Esophagus squamous epithelium (tissue), 5 donors: ENCODE measurements around the gene ZNF277. TPM values are rescaled to one million over a fixed set of nuclear protein-coding genes. Genes with fewer than 3 reads are reported as not detected.

Experiments used
- DNase-seq: peaks from one replicate; lab custom pipeline; 2025; lab: John Stamatoyannopoulos, UW
- H3K27ac ChIP-seq, 4 donors: fragments of 200-600 bp; sonication (generic); one replicate each; pipeline ENCODE4 v1.5.1; 2016 to 2019; ENCODE audit warnings: mild to moderate bottlenecking in 1 of 4
- H3K27me3 ChIP-seq, 4 donors: fragments of 200-600 bp; sonication (generic); 1 replicate in 3 of 4; 2 replicates in 1 of 4; pipeline versions ENCODE4 v1.5.1 to v1.6.0; 2017 to 2021; ENCODE audit warnings: antibody characterized with exemption in 1 of 4
- H3K36me3 ChIP-seq, 3 donors: fragments of 200-600 bp; sonication (generic); one replicate each; pipeline ENCODE4 v1.5.1; 2016 to 2019
- H3K4me1 ChIP-seq, 3 donors: fragments of 200-600 bp; sonication (generic); one replicate each; pipeline ENCODE4 v1.5.1; 2017 to 2019
- H3K4me3 ChIP-seq, 4 donors: fragments of 200-600 bp; sonication (generic); 1 replicate in 3 of 4; 2 replicates in 1 of 4; pipeline ENCODE4 v1.5.1; 2016 to 2019; ENCODE audit warnings: mild to moderate bottlenecking in 2 of 4, moderate library complexity in 1 of 4
- H3K9me3 ChIP-seq, 3 donors: fragments of 200-600 bp; sonication (generic); one replicate each; pipeline ENCODE4 v1.5.1; 2016 to 2019
- POLR2A ChIP-seq, 4 donors: fragments of 450-650 bp; IDR thresholded peaks; one replicate each; pipeline ENCODE4 v1.6.1; 2017; ENCODE audit warnings: antibody characterized with exemption in 4 of 4, mild to moderate bottlenecking in 4 of 4, moderate library complexity in 3 of 4
- whole genome bisulfite sequencing, 2 donors: methylation state at CpG; one replicate each; pipeline ENCODE4 v1.1.5; 2018; 5-methylcytosine and 5-hydroxymethylcytosine counted together
- intact Hi-C: fragments of 100-400 bp; cut with DNase I; formaldehyde crosslinking; loops from one replicate; pipeline ENCODE4 v1.15.0; 2022
- total RNA-seq, 4 donors: library from RNA; depleted of rRNA; stranded (reverse); fragments of >200 nt; gene quantifications; one replicate each; pipeline ENCODE4 v1.1.0, GENCODE V29; 2016
- TF ChIP-seq, protein P1 (sequence below), 6 experiments: fragments of 450-650 bp in 4 of 6; fragments of 200-600 bp in 2 of 6; sonication (generic) in 2 of 6; IDR thresholded peaks; one replicate each; pipeline ENCODE4 v1.5.1; 2016 to 2019; ENCODE audit warnings: antibody characterized with exemption in 6 of 6, mild to moderate bottlenecking in 4 of 6, moderate library complexity in 4 of 6
- donor health status: DM: yes; HTN: yes; CAD: no.

ZNF277 gene
- total RNA-seq, 4 donors from 2014 or later: 7.3 to 32.0 (median 19.6) TPM

DNA sequence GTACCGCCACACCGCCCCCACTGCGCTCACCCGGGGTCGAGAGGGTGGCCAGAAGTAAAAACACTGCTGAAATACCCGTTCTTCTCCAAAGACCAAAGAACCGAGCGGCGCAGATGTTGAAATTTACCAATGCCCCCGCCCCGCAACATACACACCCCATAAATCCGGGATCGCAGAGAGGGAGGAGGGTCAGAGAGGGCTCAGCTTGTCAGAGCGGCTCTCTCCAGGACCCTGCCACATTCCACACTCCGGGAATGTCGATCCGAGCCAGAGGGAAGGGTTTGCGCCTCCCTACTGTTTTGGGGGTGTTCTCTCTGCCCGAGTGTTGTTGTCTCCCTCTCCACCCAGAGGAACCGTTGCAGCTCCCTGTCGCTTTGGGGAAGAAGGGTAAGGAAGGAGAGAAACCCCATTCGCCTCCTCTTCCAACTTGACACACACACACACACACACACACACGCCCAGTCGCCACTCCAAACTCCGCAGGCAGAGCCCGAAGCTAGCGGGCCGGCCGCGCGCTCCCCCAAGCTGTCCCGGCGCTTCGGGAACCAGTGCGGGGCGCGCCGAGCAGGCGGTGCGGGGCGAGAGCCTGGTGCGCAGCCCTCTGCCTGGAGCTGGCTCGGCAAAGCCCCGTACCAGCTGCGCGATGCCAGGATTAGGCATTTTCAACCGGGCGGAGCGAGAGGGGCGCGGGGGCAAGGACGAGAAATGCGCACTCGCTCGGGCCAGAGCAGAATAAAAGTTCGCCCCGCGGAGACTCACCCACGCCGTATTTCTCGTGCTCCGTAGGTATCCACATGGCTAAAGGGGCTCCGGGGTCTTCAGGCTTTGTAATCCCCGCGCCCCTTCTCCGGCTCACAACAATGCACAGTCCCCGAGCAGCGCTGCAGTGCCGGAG is 905 bp upstream of the ZNF277 start:
- peaks cover 6 to 55% (median 13%) of the 10 kb centered on the region in 3 donors for H3K4me1 ChIP-seq
- no peaks in the 10 kb centered on the region for H3K36me3 ChIP-seq
- TF ChIP-seq, protein P1, sequence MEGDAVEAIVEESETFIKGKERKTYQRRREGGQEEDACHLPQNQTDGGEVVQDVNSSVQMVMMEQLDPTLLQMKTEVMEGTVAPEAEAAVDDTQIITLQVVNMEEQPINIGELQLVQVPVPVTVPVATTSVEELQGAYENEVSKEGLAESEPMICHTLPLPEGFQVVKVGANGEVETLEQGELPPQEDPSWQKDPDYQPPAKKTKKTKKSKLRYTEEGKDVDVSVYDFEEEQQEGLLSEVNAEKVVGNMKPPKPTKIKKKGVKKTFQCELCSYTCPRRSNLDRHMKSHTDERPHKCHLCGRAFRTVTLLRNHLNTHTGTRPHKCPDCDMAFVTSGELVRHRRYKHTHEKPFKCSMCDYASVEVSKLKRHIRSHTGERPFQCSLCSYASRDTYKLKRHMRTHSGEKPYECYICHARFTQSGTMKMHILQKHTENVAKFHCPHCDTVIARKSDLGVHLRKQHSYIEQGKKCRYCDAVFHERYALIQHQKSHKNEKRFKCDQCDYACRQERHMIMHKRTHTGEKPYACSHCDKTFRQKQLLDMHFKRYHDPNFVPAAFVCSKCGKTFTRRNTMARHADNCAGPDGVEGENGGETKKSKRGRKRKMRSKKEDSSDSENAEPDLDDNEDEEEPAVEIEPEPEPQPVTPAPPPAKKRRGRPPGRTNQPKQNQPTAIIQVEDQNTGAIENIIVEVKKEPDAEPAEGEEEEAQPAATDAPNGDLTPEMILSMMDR (IDR thresholded peaks at IDR 0.05): no peak
- no peak for TF ChIP-seq POLR2A (IDR thresholded peaks at IDR 0.05)
- 0 to 1% methylated on average over 9 to 25 of the region's 69 CpGs for WGBS, 2 donors
- H3K9me3 ChIP-seq: no peaks in the 10 kb centered on the region
- DNase-seq: no peak
- peak overlapping the region; percentile 83 to 91 (median 88) for H3K27ac ChIP-seq
- intact Hi-C loops: loop anchor here (10.0 kb wide), 1 partner anchor 249 kb away; the partner anchor contains the start of gene IFRD1
- H3K27me3 ChIP-seq: no peaks in the 10 kb centered on the region
- H3K4me3 ChIP-seq: peak overlapping the region; percentile 77 to 99 (median 80)

DNA sequence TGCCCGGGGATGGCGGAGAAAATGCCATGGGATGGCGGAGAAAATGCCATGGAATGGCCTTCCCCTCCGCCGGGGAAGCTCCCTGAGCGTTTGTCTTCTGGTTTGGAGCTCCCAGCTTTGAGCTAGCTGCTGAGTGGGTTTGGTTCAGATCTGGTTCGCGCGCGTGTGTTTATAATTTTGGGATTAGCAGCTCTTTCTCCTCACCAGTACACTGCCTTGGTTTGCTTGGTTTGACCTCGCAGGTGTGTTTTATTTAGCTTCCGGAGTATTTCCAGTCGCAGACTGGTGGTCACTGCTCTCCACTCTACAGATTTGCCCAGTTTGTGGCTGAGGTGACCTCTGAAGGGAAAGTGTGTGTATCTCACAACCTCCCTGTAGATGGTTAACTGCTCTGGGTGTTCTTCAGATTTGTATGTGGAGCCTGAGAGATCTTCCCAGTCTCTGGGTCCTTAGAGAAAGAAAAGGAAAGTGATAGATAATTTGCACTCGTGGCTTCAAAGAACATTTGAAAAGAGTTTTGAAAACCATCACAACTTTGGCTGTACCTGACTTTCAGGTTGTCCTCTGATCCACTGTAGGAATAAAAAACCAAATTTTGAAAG is 597 bp downstream of the ZNF277 start:
- peak overlapping the region; percentile 83 to 94 (median 90) for H3K27ac ChIP-seq
- H3K36me3 ChIP-seq: no peaks in the 10 kb centered on the region
- intact Hi-C loops: loop anchor here (10.0 kb wide), 1 partner anchor 248 kb away; the partner anchor contains the start of gene IFRD1
- TF ChIP-seq, protein P1 (IDR thresholded peaks at IDR 0.05): no peak
- no peak for TF ChIP-seq POLR2A (IDR thresholded peaks at IDR 0.05)
- peaks cover 6 to 51% (median 9%) of the 10 kb centered on the region in 3 donors for H3K4me1 ChIP-seq
- H3K4me3 ChIP-seq: peak overlapping the region; percentile 77 to 99 (median 80)
- no peak for DNase-seq
- H3K27me3 ChIP-seq: no peaks in the 10 kb centered on the region
- WGBS, 2 donors: 0% methylated on average over 12 to 13 of the region's 14 CpGs
- H3K9me3 ChIP-seq: no peaks in the 10 kb centered on the region

DNA sequence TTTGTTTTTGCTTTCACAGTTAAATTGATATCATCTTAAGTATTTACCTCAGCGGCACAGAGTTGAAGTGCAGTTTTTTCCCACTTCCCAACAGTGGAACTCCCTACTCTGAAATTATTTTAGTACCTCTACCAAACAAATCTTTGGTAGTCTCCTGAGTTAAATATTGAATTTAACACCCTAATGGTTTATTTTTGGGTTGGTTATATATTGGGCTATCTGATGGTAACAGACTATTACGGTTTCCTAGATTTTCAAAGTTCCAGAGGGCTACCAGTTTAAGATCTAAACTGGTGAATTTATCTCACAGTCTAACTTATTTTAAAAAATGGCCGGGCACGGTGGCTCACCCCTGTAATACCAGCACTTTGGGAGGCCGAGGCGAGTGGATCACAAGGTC is 1.3 kb downstream of the ZNF277 start:
- Histone ChIP-seq H3K4me1 (peaks cover 6 to 45% (median 6%) of the 10 kb centered on the region in 3 donors), H3K4me3 (peak overlapping the region in 1 of 4 donors; percentile 77), H3K9me3 (no peaks in the 10 kb centered on the region), H3K36me3 (no peaks in the 10 kb centered on the region), H3K27me3 (no peaks in the 10 kb centered on the region), H3K27ac (no peak overlapping the region)
- TF ChIP-seq POLR2A (IDR thresholded peaks at IDR 0.05): no peak
- TF ChIP-seq, protein P1 (IDR thresholded peaks at IDR 0.05): no peak
- 82 to 97% methylated on average over 6 of the region's 6 CpGs for WGBS, 2 donors
- DNase-seq: no peak
- intact Hi-C loops: loop anchor here (10.0 kb wide), 1 partner anchor 247 kb away; the partner anchor contains the start of gene IFRD1

DNA sequence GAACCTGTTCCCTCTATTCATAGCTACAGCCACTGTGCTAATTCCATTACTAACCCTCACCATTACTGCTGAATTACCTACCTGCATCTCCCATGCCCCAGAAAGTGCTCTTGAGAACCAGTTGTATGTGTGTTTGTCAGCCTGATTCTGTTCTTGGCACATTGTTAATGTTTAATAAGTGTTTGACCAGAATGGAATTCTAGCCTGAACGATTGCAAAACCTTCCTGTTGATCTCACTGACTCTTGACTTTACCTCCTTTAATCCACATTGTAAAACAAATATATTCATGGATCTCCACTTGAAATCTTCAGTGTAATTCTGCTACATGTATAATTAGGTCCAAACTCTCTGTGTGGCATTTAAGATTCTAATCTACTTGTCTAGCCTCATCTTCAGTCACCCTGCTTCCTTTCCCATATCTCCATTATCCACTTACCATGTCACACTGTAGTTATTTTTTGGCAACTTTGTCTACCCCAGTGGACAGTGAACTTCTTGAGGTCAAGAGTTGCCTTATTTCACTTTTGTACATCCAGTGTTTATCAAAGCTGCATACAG is 4.9 kb downstream of the ZNF277 start:
- Histone ChIP-seq H3K27me3 (no peaks in the 10 kb centered on the region), H3K4me3 (no peak overlapping the region), H3K27ac (no peak overlapping the region), H3K4me1 (peaks cover 0 to 25% (median 0%) of the 10 kb centered on the region in 3 donors), H3K9me3 (no peaks in the 10 kb centered on the region), H3K36me3 (no peaks in the 10 kb centered on the region)
- intact Hi-C loops: no loop called here
- no peak for TF ChIP-seq POLR2A (IDR thresholded peaks at IDR 0.05)
- TF ChIP-seq, protein P1 (IDR thresholded peaks at IDR 0.05): no peak
- WGBS, 2 donors: 27 to 42% methylated on average over 1 of the region's 1 CpG
- DNase-seq: no peak
